Measurements from ENCODE around the gene HTR1D.

HTR1D gene

DNA sequence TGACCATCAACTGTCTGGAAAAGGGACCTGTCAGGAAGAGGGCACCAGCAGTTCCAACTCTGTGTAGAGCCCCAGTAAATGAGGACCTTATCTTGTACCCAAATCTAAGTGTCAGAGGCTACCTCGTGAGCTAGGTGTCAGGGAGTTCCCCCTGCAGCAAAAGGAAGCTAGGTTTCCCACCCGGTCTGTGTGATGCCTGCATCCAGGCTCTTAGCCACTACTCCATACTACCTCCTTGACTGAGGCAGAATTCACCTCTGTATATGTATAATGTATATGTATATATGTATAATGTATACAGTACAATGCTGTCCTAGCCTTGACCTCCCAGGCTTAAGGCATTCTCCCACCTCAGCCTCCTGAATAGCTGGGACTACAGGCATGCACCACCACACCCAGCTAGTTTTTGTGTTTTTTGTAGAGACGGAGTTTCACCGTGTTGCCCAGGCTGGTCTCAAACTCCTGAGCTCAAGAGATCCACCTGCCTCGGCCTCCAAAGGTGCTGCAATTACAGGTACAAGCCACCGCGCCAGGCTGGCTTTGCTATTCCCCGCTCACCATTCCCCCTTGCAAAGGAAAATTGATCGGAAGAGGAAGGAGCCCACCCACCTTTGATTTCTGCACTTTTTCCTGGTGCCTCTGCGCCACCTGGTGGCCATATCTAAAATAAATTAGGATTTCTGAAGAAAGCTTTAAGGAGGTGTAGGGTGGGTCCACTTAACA lies 32.9 kb downstream of the HTR1D start:
- peak; percentile 25 for DNase-seq

DNA sequence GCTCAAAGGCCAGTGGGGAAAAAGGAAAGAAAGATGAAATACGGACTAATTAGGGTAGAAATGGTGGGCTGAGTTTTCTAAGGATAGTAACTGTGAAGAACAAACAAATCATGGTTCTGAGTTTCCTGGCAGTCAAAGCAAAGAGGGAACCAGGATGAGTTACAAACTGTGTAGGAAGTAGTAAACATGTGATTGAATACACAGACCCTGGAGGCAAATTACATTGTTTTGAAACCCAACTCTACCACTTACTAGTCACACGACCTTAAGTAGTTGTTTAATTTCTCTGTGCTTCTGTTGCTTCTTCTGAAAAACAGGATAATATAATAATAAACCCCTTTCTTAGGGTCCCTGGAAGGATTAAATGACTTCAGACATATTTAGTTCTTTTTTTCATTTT lies 37.4 kb downstream of the HTR1D start:
- DNase-seq = no peak

DNA sequence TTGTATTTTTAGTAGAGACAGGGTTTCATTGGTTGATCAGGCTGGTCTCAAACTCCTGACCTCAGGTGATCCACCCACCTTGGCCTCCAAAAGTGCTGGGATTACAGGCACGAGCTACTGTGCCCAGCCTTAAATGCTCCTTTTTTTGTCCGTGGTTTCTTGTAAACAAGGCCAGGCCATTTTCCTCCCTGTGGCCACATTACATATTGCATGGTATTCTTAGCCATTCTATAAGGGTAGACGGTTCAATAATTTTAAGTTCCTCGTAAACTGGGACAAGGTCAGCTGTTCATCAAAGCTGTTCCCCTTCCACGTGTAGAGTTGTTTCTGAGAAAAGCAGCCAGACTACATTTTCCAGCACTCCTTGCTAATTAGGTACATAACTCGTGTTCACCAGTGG lies 38.4 kb downstream of the HTR1D start:
- DNase-seq = peak; percentile 5

DNA sequence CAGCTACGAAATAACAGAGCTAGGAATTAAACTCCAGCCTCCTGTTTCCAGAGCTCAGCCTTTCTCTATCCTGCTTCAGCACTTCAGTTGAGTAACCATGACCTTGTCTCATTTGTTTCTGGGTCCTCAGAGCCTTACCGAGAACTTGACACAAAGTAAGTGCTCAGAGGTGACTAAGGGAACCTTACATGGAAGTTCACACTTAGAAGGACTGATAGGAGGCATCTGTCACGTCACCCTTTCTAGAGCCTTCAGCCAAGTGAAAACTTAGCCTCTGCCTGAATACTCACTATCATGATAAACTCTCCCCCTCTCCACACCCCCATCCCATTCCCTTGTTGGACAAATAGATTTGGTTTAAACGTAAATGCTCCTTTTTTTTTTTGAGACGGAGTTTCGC lies 38.9 kb downstream of the HTR1D start:
- DNase-seq = no peak

DNA sequence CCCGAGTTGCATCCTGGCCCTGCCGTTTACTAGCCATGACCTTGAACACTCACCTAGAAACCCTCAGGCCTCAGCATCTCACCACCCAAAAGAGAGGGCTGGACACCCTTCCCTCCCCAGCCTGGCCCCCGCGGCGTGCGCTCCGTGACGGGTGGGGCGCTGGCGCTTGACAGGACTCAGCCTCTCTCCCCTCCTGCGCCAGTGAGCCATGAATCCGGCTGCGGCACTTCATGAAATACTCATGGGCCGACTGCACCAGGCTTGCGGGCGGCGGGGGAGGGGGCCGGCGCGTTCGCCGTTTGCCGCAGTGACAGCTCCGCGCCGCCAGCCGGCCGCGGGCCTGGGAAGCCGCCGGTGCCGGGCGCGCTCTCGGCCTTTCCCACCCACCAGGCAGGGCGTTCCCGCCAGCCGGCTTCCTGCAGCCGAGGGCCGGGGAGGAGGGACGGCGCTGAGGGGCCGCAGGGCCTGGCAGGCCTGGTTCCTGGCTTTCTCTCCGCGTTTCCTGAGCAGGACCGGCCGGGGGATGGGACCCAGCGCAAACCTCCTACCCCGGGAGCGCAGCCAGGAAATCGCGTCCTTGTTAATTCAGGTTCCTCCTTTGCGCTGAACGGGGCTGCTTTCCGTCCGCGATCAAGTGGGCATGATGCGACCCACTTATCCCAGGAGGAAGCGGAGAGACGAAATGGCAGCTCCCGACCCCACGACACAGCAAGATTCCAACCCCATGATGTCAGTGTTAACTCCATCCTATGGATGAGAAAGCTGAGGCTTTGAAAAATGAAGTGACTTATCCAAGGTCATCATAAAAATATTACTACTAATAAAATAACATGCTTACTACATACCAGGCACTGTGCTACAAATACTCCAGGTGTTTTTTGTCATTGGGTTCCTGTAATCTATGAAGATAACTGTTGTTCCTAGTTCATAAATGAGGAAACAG lies 39.6 kb downstream of the HTR1D start:
- peak; percentile 45 for DNase-seq

DNA sequence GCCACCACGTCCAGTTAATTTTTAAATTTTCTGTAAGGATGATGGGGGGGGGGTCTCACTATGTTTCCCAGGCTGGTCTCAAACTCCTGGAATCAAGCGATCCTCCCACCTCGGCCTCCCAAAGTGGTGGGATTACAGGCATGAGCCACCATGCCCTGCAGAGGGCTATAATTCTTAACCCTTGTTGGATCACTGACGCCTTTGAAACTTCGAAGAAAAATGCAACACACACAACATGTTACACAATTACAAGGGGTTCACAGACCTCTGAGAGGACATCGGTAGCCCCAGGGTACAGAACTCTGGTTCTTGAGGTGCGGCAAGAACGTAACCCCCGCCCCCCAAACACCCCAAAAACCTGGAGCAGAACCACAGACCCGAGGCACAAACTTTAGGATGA lies 40.3 kb downstream of the HTR1D start:
- DNase-seq = no peak

DNA sequence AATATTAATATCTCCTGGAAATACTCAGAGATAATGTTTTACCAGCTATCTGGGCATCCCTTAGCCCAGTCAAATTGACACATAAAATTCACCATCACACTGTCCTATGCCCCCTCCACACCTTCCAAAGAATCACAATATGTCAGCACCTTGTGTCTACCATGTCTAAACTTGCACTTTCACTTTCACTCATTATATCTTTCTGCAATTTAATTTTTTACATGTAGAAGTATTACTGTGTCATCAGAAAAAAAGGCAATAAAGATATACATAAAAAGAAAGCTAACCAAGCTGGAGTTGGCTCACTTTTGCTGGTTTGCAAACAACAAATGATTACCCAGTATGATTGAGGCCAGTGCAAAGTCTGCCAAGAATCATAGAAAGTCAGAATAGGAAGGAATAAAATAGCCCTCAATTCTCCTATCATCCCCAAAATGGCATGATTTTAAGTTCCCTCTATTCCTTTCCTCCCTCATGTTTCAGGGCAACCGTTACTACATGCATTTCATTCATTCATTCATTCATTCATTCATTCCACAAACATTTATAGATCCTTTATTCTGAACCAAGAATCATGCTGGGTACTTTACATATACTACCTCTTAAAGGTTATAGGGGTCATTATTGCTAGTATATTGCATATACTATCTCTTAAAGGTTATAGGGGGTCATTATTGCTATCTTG lies 42.7 kb downstream of the HTR1D start:
- no peak for DNase-seq

DNA sequence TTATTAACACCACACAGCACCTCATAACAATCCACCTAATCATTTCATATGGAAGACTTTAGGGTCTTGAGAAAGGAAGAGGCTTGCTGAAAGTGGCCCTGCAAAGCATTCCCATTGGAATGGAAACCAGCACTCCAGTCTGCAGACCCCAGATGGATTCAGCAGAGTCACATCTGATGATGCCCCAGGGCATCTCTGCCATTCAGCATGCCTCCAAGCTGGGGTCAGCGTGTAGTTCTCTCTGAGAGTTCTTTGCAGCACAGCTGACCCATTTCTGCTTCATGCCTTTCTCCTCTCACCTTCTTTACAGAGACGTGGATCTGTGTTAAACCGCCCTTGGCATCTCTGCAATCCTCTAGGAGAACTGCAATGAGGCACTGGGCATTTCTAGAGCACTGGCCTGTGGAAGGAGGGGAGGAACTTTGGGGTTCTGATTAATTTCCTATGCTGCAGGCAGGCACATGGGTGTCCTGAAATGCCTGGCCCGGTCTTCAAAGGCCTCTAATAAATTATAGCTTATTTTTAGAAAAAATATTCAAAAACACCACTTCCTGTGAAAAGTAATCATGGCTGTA lies 46.0 kb downstream of the HTR1D start:
- DNase-seq = no peak

DNA sequence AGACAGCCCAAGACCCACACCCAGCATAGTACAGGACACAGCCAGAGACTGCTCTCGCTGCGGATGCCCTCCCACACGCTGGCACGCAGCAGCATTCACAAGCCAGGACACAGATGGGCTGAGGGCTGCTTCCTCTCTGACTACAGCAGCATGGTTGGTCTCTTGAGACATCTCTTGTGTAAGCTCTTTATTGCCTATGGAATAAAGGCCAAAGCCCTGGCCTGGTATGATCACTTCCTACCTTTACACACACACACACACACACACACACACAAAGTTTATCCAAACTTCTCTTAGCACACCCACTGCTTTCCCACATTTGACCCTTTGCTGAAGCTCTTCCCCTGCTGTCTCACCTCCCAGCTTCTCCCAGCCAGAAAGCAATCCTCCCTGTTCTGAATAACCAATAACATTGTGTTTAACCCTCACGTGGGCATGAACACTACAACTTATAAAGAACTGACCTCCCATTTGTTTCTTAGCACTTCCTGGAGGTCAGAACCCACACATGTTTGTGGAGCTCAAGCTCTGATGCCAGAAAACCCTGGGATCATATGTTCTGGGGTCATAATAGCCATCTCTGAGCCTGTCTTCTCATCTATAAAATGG lies 47.5 kb downstream of the HTR1D start:
- peak; percentile 68 for DNase-seq

DNA sequence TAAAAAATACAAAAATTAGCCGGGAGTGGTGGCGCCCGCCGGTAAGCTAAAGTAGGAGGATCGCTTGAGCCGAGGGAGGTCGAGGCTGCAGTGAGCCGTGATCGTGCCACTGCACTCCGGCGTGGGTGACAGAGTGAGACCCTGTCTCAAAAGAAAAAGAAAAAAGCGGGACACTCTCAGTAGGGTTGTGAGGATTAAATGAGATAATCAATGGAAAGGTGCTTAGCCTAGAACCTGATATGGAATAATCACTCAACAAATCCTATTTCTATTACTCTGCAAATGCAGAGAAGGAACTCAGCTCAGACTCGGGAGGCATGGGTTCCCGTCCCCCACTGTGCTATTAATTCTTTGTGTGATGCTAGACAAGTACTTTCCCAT lies 48.1 kb downstream of the HTR1D start:
- DNase-seq = no peak

DNA sequence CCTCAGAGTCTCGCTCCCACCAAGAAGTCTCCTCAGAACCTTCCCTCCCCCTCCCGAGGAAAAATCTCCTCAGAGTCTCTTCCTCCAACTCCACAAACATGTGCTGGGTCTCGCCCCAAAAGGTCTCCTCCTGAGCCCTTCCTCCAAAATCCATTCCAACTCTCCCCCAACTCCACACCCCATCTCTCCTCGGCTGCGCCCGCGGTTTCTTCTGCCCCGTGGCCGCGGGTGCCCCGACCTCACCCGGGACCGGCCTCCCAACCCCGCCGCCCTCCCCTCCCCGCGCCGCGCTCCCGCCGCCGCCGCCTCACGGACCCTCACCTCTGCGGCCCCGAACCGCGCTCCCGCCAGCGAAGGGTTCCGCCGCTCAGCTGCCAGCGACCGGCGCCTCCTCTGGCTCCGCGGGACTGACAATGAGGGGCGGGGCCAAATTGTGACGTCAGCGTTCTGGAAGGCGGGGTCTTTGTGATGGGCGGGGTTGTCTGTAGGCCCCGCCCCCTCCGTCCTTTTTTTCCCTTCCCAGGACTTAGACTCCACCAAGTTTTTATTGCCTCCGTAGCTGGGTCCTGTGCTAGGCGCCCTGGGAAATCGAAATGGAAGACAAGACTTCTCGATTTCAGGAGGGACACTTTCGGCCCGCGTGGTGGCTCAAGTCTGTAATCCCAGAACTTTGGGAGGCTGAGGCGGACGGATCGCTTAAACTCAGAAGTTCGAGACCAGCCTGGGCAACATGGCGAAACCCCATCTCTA lies 48.7 kb downstream of the HTR1D start, which contains the start of gene LUZP1:
Gene LUZP1 (minus strand): TSS at position 412 of the 750 bp plus-strand sequence.
- DNase-seq = peak; percentile 51

DNA sequence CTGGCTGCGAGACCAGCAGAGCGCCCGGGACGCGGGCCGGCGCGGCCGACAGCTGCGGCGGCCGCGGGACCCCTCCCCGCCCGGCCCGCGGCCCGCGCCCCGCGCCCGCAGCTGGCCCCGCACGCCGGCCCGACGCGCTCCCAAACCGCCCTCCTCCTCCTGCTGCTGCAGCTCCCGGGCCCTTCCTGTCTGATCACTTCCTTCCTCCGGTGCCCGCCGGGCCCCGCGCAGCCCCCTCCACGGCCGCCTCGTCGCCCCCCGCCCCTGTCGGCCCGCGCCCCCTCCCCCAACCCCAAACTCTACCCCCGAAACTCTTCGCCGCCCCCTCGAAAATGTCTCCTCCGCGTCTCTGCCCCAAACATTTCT lies 49.2 kb downstream of the HTR1D start:
- no peak for DNase-seq

DNA sequence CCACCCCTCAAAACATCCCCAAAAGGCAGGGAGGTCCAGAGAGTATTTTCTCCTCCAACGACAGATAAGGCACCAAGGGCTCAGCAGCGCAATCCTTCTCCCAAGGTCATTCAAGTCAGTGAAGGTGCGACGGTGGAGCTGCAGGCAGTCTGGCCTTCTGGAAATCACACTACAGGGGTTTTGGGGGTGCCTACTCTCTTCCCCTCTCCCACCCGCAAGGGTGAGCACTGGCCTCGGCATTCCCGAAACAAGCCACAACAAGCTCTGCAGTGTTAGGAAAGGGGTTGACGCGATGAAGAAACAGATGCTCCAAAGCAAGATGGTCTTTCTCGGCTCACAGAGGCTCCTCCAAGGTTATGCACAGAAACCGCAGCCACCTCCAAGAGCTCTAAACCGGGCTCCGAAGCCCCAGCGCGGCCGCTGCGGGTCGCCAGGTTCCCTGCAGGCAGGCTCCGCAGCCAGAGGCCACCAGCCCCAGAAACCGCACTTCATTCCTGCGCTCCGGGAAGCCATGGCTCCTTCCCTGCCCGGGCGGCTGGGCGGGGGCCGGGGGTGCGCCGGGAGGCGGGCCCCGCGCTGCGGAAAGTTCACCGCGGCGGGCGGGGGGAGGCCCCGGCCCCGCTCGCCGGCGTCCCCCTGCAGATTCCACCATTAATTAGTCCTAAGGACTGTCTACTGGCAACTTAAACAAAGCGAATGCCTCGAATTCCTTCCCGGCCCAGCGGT lies 49.8 kb downstream of the HTR1D start:
- peak; percentile 48 for DNase-seq

DNA sequence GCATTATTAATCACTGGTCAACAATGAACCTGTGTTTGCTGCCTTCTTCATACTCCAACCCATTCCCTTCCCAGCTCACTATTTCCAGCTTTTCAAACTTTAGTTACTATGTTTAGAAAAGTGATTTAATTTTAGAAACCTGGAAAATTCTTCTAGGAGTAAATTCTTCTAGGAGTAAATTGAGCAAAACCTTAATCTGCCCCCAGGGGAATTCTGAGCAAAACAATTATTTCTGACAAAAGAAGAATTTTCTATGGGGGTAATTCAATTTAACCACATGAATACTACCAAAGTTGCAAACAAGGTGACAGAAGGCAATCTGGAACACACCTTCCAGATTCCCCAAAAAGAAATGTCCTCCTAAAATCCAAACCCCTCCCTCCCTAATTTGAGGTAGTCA lies 50.4 kb downstream of the HTR1D start:
- DNase-seq = no peak

DNA sequence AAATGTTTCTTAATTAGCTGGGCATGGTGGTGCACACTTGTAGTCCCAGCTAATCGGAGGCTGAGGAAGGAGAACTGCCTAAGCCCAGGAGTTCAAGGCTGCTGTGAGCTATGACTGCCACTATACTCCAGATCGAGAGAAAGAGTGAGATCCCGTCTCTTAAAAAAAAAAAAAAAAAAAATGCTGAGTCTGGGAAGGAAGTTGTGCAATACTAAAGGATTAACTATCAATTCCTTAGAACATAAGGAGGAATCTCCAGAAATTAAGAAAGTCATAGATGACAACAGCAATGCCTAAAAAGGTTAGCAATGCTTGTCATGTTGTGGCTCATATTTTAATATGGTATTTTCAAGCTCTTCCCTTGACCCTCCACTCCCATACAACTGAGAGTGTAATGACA lies 53.9 kb downstream of the HTR1D start:
- DNase-seq = no peak

DNA sequence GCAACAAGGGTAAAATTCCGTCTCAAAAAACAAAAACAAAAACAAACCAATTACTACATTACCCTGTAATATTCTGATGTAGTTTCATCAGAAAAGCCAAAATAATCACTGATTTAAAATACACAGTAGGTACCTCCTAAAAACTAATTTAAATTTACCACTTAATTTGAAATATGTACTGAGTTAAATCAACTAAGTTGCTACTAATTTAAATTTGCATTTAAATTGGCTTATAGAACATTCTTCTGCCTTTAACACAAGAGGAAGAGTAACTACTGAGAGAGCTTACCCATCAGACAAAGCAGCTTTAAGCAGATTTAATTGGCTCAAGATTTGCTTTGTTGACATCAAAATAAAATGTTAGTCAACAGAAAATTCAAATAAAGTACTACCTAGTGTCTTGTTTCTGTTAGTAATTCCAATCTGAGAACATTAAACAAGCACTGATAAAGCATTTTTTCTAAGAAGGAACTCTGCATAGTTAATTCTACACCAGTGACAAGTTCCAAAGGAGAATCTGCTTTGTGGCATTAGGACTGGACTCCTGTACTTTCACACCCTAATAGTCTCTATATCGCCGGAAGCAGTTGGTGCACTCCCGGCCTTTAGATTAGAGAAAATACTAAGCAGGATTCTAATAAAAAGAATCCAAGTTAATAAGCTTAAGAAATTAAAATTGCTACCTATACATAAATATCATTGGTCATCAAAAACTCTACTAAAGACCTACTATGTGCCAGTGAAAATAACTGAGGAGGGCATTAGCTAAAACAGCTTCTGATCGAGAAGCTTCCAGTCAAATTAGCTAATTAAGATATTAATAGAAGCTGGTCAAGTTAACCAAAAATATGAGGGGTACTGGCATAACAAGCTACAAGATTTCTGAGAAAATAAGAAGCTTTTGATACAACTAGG lies 57.1 kb downstream of the HTR1D start:
- DNase-seq = no peak

DNA sequence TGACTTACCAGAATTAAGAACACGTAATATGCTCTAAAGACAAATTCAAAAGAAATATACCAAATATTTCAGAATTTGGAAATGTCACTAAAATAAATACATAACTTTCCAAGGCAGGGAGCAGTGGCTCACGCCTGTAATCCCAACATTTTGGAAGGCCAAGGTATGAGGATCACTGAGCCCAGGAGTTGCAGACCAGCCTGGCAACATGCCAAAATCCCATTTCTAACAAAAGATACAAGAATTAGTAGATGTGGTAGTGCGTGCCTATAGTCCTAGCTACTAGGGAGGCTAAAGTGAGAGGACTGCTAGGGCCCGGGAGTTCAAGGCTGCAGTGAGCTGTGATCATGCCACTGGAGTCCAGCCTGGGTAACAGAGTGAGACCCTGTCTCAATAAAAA lies 60.4 kb downstream of the HTR1D start:
- no peak for DNase-seq

DNA sequence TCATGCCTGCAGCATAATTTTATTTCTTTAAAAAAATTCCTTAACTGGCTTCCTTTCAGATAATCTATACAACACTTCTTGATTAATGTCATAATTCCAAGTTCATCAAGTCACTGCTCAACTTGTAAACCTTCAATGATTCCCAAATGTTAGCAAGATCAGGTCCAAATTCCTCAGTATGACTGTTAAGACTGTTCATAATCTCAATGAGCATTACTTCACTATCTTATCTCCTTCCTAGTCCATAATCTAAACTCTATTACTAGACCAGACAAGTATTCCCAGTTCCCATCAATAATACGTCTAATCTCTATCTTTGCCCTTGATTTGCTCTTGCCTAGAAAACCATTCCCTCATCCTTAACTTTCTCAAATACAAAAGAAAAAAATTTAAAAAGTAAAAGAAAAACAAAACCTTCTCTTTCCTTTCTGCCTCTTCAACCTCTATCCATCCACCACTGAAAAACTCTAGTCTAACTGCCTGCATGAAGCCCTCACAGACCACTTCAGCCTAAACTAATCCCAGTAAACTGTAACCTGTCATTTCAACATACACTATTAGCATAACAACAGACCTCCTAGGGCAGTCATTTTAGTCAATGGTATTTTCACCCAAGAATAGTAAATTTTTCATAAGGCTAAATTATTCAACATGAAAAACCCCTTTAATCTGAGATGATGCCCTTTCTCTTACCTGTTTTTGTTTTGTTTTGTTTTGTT lies 64.2 kb downstream of the HTR1D start:
- DNase-seq = no peak

DNA sequence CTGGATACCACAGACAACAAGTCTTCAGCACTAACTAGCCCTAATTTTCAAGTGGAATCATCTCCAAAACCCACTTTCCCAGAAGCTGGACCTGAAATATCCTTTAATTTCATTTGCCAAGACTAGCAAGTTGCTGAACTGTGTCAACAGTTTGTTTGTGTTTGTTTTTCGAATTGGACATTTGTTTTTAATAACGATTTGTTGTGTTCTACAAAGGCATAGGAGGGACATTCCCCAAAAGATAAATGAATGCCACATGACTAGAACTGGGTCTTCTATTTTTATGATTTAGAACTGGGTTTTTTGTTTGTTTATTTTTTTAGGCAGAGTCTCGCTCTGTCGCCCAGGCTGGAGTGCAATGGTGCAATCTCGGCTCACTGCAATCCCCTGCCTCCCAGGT lies 66.6 kb downstream of the HTR1D start:
- no peak for DNase-seq

DNA sequence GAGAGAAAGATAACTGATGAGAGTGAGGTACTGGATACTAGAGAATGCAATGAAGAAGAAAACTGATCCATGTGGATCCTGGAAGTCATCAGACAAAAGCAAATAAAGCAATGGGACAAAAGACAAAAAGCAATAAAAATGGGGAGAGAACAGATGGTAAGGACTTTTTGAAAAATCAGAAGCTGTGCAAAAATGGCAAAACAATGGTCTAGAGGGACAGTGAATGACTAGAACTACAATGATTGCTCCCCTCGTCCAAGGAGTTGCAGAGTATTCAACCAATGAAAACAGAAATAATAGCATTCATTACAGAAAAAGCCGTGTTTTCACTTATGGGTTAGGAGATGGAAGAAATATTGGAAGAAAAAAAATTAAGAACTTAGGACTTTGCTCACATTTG lies 67.2 kb downstream of the HTR1D start:
- DNase-seq = no peak

All from KG1 (cell line).